ENCODE results near the gene CDH22. TPM values are rescaled to one million over a fixed set of nuclear protein-coding genes. Genes with fewer than 3 reads are reported as not detected.

The CDH22 gene
- total and polyA plus RNA-seq, 7 donors = 0.11 to 1.4 (median 0.53) TPM

DNA sequence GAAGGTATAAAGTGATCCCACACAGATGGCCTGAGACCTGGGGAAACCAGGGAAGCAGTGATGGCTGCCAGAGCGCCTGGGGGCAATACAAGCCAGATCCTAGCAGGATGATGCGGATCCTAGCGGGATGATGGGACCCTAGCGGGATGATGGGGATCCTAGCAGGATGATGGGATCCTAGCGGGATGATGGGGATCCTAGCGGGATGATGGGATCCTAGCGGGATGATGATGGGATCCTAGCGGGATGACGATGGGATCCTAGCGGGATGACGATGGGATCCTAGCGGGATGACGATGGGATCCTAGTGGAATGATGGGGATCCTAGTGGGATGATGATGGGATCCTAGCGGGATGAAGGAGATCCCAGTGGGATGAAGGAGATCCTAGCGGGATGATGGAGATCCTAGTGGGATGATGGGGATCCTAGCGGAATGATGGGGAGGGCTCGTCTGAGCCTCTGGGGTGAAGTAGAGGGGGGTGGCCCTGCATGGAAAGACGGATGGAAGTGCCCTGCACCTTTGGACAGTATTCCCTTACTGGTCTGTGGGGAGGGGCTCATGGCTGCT is 44.2 kb upstream of the CDH22 start:
- Histone ChIP-seq H3K4me1 (peaks cover 15% of the 10 kb centered on the region), H3K9me3 (no peaks in the 10 kb centered on the region), H3K27ac (no peak overlapping the region), H3K36me3 (ENCODE audit: insufficient read depth in 1 of 2, low read depth in 1 of 2) (peaks cover 0 to 56% of the 10 kb centered on the region in 2 donors), H3K27me3 (ENCODE audit: insufficient read depth in 3 of 3, low read length in 2 of 3) (no peaks in the 10 kb centered on the region), H3K4me3 (no peak overlapping the region)
- intact Hi-C loops (cut with DNase I) = no loop called here
- TF ChIP-seq, protein P1, sequence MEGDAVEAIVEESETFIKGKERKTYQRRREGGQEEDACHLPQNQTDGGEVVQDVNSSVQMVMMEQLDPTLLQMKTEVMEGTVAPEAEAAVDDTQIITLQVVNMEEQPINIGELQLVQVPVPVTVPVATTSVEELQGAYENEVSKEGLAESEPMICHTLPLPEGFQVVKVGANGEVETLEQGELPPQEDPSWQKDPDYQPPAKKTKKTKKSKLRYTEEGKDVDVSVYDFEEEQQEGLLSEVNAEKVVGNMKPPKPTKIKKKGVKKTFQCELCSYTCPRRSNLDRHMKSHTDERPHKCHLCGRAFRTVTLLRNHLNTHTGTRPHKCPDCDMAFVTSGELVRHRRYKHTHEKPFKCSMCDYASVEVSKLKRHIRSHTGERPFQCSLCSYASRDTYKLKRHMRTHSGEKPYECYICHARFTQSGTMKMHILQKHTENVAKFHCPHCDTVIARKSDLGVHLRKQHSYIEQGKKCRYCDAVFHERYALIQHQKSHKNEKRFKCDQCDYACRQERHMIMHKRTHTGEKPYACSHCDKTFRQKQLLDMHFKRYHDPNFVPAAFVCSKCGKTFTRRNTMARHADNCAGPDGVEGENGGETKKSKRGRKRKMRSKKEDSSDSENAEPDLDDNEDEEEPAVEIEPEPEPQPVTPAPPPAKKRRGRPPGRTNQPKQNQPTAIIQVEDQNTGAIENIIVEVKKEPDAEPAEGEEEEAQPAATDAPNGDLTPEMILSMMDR (IDR thresholded peaks at IDR 0.05) = no peak
- ATAC-seq (no peak), DNase-seq (no peak)
- 87 to 90% (median 89%) methylated on average over 18 of the region's 18 CpGs for WGBS, 3 donors

DNA sequence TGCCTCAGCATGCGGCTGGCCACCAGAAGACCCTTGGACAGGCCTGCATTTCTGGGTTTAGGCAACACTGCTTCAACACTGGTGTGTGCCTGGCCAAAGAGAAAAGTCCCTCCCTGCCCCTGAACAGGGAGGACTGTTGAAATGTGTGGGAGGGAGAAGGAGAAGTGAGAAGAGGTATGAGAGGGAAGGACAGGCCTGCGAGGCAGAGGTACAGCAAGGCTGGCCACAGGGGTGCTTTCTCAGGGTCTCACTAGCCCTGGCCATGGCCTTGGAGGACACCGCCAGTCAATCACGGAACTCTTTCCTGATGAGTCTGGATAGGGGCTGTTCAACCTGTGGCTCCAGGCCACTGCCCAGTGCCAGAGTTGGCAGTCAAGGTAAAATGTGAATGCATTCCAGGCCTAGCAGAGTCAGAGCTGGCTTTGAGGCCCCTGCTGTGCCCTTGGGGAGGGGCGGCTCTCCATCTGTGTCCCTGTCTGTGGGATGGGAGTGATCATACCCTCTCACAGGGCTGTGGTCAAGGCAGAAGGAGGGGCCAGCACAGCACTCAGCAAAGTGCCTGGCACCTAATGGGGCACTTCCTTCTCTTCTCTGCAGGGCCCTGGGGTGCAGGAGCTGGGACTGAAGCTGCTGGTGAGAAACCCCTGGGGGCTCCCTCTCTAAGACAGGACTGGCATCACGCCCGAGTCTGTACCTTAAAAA is 43.2 kb upstream of the CDH22 start:
- TF ChIP-seq, protein P1 (IDR thresholded peaks at IDR 0.05) = no peak
- ATAC-seq (no peak), DNase-seq (no peak)
- peaks cover 0 to 58% of the 10 kb centered on the region in 2 donors for H3K36me3 ChIP-seq (ENCODE audit: insufficient read depth in 1 of 2, low read depth in 1 of 2)
- H3K9me3 ChIP-seq = no peaks in the 10 kb centered on the region
- H3K27ac ChIP-seq = no peak overlapping the region
- 91 to 96% (median 92%) methylated on average over 7 of the region's 7 CpGs for WGBS, 3 donors
- peaks cover 5% of the 10 kb centered on the region for H3K4me1 ChIP-seq
- H3K4me3 ChIP-seq = no peak overlapping the region
- intact Hi-C loops (cut with DNase I) = no loop called here
- H3K27me3 ChIP-seq (ENCODE audit: insufficient read depth in 3 of 3, low read length in 2 of 3) = no peaks in the 10 kb centered on the region

DNA sequence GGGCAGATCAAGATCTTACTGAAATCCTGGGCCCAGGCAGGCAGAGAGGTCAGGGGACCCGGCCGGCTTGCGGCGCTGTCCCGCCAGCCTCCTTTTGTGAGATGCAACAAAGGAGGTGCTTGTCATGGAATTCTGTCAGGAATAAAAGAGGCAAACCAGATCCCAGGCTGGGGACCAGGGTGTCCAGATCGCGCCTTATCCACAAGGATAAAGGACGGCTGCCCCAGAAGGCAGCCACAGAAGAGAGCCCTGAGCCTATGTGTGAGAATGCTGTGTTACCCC is 42.6 kb upstream of the CDH22 start:
- no peak for ATAC-seq
- Histone ChIP-seq H3K9me3 (no peaks in the 10 kb centered on the region), H3K4me1 (no peaks in the 10 kb centered on the region), H3K36me3 (ENCODE audit: insufficient read depth in 1 of 2, low read depth in 1 of 2) (peaks cover 0 to 58% of the 10 kb centered on the region in 2 donors), H3K27ac (no peak overlapping the region), H3K27me3 (ENCODE audit: insufficient read depth in 3 of 3, low read length in 2 of 3) (no peaks in the 10 kb centered on the region), H3K4me3 (no peak overlapping the region)
- intact Hi-C loops (cut with DNase I) = loop anchor here in 1 of 2 donors (1.0 kb wide), 1 partner anchor 221 kb away; no protein-coding TSS in a partner anchor
- TF ChIP-seq, protein P1 (IDR thresholded peaks at IDR 0.05) = no peak
- DNase-seq = no peak
- 92 to 96% (median 93%) methylated on average over 8 of the region's 8 CpGs for WGBS, 3 donors

DNA sequence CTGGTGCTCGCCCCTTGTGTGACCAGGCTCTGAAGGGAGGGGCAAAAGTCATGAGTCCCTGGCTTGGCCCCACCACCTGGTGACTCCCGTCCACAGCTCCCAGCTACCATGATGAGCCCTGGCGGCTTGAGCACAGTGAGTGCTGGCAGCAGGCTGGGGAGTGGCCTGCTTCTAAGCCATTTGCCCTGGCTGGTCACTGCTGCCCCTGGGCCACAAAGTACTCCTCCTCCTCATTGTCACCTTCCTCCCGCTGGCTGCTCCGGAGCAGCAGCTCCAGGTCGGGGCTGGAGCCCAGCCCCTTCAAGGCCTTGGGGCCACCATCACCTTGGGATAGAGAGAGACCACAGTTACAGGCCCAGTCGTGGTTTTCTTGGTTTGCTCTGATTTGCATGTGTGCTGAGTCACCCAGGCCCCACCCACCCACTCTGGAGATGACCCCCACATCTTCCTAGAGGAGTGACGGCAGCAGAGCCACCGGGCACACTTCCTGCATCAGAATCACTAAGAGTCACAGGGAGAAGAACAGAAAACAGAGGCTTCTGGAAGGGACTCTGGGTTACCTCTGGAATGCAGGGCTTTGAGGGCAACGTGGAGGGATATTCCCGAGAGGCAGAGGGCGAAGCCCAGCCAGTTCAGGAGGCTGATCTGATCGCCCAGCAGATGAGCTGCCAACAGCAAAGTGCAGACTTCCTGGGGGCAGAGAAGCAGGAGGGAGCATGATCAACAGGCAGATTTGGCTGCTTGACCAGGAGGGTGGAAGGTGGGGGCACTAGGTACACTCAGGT is 42.1 kb upstream of the CDH22 start:
- Histone ChIP-seq H3K36me3 (ENCODE audit: insufficient read depth in 1 of 2, low read depth in 1 of 2) (peaks cover 0 to 58% of the 10 kb centered on the region in 2 donors), H3K27ac (no peak overlapping the region), H3K4me1 (no peaks in the 10 kb centered on the region), H3K4me3 (no peak overlapping the region), H3K9me3 (no peaks in the 10 kb centered on the region), H3K27me3 (ENCODE audit: insufficient read depth in 3 of 3, low read length in 2 of 3) (no peaks in the 10 kb centered on the region)
- TF ChIP-seq, protein P1 (IDR thresholded peaks at IDR 0.05) = no peak
- 67 to 70% (median 68%) methylated on average over 13 of the region's 13 CpGs for whole genome bisulfite sequencing, 3 donors
- intact Hi-C loops (cut with DNase I) = loop anchor here in 1 of 2 donors (1.0 kb wide), 1 partner anchor 220 kb away; no protein-coding TSS in a partner anchor
- no peak for DNase-seq
- no peak for ATAC-seq

All from psoas muscle (tissue), 8 donors.